ENCODE results near the gene MRPL36.

Gene MRPL36

DNA sequence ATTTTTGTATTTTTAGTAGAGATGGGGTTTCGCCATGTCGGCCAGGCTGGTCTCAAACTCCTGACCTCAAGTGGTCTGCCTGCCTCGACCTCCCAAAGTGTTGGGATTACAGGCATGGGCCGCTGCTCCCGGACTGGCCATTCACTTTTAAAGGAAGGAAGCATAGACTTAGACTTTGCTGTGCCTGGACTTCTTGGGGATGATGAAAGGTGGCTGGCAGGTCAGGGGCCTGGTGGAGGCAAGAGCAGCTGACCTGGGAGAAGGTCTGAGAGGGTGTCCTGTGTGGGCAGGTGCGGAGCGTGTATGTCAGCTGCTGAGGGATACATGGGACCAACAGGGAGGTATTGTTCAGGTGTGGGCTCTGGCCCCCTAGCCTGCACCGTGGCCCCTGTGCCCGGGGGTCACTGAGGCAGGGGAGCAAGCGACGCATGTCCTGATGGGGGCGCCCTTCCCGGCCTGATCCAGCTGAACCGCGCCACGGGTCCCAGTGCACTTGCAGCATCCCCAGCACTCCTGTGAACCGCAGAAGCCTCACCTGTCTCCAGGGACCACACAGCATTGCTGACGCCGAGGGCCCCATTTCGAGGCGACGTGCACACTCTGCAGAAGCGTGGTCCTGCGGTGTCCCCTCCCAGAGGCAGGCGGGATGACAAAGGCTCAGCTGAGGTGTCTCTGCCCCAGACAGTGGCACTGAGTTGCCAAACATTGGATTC lies 24.6 kb upstream of the MRPL36 start:
- TF ChIP-seq, protein P1, sequence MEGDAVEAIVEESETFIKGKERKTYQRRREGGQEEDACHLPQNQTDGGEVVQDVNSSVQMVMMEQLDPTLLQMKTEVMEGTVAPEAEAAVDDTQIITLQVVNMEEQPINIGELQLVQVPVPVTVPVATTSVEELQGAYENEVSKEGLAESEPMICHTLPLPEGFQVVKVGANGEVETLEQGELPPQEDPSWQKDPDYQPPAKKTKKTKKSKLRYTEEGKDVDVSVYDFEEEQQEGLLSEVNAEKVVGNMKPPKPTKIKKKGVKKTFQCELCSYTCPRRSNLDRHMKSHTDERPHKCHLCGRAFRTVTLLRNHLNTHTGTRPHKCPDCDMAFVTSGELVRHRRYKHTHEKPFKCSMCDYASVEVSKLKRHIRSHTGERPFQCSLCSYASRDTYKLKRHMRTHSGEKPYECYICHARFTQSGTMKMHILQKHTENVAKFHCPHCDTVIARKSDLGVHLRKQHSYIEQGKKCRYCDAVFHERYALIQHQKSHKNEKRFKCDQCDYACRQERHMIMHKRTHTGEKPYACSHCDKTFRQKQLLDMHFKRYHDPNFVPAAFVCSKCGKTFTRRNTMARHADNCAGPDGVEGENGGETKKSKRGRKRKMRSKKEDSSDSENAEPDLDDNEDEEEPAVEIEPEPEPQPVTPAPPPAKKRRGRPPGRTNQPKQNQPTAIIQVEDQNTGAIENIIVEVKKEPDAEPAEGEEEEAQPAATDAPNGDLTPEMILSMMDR (IDR thresholded peaks at IDR 0.05; ENCODE audit: borderline replicate concordance, insufficient read depth, low read depth, low read length) = 0 out of 2 replicates have a peak, but pooled peaks have one; percentile 4
- H3K4me3 ChIP-seq (ENCODE audit: low read depth, low read length) = no peak overlapping the region

GRCh38 chr5:1823381-1824034 lies 23.9 kb upstream of the MRPL36 start:
- TF ChIP-seq, protein P1 (IDR thresholded peaks at IDR 0.05; ENCODE audit: borderline replicate concordance, insufficient read depth, low read depth, low read length) = no peak
- no peak overlapping the region for H3K4me3 ChIP-seq (ENCODE audit: low read depth, low read length)

DNA sequence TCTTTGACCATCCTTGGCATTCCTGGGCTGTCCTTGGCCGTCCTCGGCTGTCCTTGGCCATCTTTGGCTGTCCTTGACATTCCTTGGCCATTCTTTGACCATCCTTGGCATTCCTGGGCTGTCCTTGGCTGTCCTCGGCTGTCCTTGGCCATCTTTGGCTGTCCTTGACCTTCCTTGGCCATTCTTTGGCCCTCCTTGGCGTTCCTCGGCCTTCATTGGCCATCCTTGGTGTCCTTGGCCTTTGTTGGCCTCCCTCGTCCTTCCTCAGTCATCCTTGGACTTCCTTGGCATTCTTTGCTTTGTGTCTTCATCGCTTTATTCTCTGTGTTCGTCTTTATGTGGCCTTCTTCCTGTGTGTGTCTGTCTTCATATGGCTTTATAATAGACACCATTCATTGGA lies 22.2 kb upstream of the MRPL36 start:
- H3K4me3 ChIP-seq (ENCODE audit: low read depth, low read length) = no peak overlapping the region
- TF ChIP-seq, protein P1 (IDR thresholded peaks at IDR 0.05; ENCODE audit: borderline replicate concordance, insufficient read depth, low read depth, low read length) = no peak

GRCh38 chr5:1820926-1821325 lies 21.3 kb upstream of the MRPL36 start:
- TF ChIP-seq, protein P1 (IDR thresholded peaks at IDR 0.05; ENCODE audit: borderline replicate concordance, insufficient read depth, low read depth, low read length) = no peak
- no peak overlapping the region for H3K4me3 ChIP-seq (ENCODE audit: low read depth, low read length)

DNA sequence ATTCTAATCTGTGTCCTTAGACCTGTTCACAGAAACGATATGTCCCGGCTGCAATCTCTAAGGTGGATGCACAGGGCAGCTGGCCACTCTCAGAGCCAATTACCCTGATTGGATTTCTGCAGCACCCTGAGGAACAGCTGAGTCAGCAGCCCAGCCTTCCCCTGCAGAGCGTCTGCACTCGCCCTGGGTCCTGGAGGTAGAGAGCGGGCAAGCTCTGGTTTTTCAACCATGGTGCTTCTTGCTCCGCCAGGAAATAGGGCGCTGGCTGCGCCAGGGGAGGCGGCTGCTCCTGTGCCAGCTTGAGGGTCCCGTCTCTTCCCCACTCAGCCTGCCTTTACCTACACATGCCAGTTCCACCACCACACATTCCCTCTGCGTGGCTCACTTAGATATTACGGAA lies 20.7 kb upstream of the MRPL36 start:
- TF ChIP-seq, protein P1 (IDR thresholded peaks at IDR 0.05; ENCODE audit: borderline replicate concordance, insufficient read depth, low read depth, low read length) = no peak
- H3K4me3 ChIP-seq (ENCODE audit: low read depth, low read length) = no peak overlapping the region

DNA sequence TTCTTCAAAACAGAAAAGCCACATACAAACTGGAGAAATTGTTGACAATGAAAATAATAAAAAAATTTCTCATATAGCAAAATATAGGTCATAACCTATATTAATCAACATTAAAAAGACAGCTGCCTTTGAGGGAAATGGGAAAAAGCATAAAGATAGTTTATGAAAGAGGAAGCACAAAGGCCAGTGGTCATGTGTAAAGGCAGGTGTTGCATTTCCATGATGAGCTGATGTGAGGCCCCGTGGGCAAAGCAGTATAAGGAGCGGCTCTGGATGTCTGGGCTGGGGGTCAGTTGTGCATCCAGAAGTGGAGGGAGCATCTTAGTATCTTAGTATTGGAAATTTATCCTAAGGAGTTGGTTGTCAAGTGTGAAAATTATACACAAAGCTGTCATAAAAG lies 19.8 kb upstream of the MRPL36 start:
- TF ChIP-seq, protein P1 (IDR thresholded peaks at IDR 0.05; ENCODE audit: borderline replicate concordance, insufficient read depth, low read depth, low read length) = no peak
- H3K4me3 ChIP-seq (ENCODE audit: low read depth, low read length) = no peak overlapping the region

DNA sequence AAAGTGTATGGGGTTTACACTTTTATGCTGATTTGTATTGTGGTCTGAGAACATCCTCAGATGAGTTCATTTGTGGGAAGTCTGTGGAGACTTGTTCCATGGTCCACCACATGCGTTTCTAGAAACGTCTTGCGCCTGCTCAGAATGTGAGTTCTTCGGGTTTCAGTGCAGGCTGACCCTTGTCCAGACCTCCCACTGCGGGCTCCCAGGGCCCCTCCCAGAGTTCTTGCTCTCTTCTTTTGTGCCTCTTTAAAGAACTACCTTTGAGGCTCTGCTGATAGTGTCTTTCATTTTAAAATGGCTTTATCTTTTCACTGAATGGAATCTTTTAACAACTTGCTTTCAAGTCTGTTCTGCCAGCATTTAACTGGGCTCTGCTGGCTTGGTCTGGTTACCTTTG lies 19.1 kb upstream of the MRPL36 start:
- no peak overlapping the region for H3K4me3 ChIP-seq (ENCODE audit: low read depth, low read length)
- TF ChIP-seq, protein P1 (IDR thresholded peaks at IDR 0.05; ENCODE audit: borderline replicate concordance, insufficient read depth, low read depth, low read length) = no peak

Measured in GM12875 (cell line).